AG04450 (cell line): ENCODE data around the gene SPEF1. TPM values are rescaled to one million over a fixed set of nuclear protein-coding genes. Genes with fewer than 3 reads are reported as not detected.

Experiments used
- CTCF ChIA-PET: fragments of 300-600, 350-600 bp; formaldehyde crosslinking; extraction: SDS; loops from one replicate; lab custom pipeline; 2022; ENCODE audit warnings: antibody characterized with exemption, inconsistent platforms; lab: Charles Lee
- POLR2A ChIA-PET: fragments of 350-600 bp; formaldehyde crosslinking; extraction: SDS; loops from one replicate; lab custom pipeline; 2021; ENCODE audit warnings: antibody characterized with exemption, inconsistent platforms; lab: Yijun Ruan, JAX
- DNase-seq: peaks from one replicate; pipeline ENCODE4 v3.0.0-alpha.2; 2011; ENCODE audit warnings: low read depth, low spot score
- H3K27ac ChIP-seq: one replicate; pipeline ENCODE4 v1.5.1; 2012; ENCODE audit warnings: low read depth, low read length, control low read depth
- H3K27me3 ChIP-seq: one replicate; pipeline ENCODE4 v1.6.0; 2012; ENCODE audit warnings: low read length; ENCODE audit not compliant: control insufficient read depth, insufficient read depth
- H3K4me3 ChIP-seq: 2 replicates; pipeline ENCODE4 v1.5.1; 2011; ENCODE audit warnings: mild to moderate bottlenecking, low read depth, low read length, control low read depth
- H3K9me3 ChIP-seq: 2 replicates; pipeline ENCODE4 v1.5.1; 2012; ENCODE audit warnings: low read length; ENCODE audit not compliant: control insufficient read depth, insufficient read depth
- CTCF ChIP-seq: IDR thresholded peaks from 2 replicates; pipeline ENCODE4 v1.5.1; 2011; ENCODE audit warnings: low read depth, low read length, control low read depth, inconsistent platforms
- polyA plus RNA-seq: library from polyadenylated mRNA; depleted of rRNA; stranded (reverse); fragments of >200 nt; gene quantifications from 2 replicates; pipeline ENCODE4 v1.2.3, GENCODE V29; 2011

Gene SPEF1
- polyA plus RNA-seq, 1 experiment = 0.12 TPM

GRCh38 chr20:3751675-3752385, 29.4 kb downstream of the SPEF1 start:
- CTCF ChIA-PET = interaction anchor here (1.0 to 1.5 kb wide), 8 partner anchors 10 to 104 kb away, joined by 3 to 7 read pairs (median 4); no protein-coding TSS in a partner anchor
- peaks cover 4% of the 10 kb centered on the region; the same call in 1 of the 2 replicates for H3K9me3 ChIP-seq
- no peaks in the 10 kb centered on the region for H3K27me3 ChIP-seq
- POLR2A ChIA-PET = interaction anchor here (1.4 kb wide), 1 partner anchor 16 kb away, joined by 3 read pairs; the partner anchor contains the start of gene ADISSP
- H3K4me3 ChIP-seq = no peak overlapping the region
- H3K27ac ChIP-seq = no peak overlapping the region
- TF ChIP-seq CTCF = no peak
- DNase-seq = no peak

- no peak for TF ChIP-seq CTCF
- Histone ChIP-seq H3K4me3 (no peak overlapping the region), H3K27ac (no peak overlapping the region), H3K27me3 (no peaks in the 10 kb centered on the region), H3K9me3 (peaks cover 4% of the 10 kb centered on the region; the same call in 1 of the 2 replicates)
- POLR2A ChIA-PET = no interaction called here
- CTCF ChIA-PET = interaction anchor here (0.9 to 1.6 kb wide), 7 partner anchors 14 to 104 kb away, joined by 3 to 5 read pairs (median 4); no protein-coding TSS in a partner anchor
- no peak for DNase-seq
These were observed 30.0 kb downstream of the SPEF1 start for GRCh38 chr20:3751305-3751674.

GRCh38 chr20:3749689-3750531, 31.3 kb downstream of the SPEF1 start:
- no peak for DNase-seq
- ChIA-PET CTCF (interaction anchor here (0.6 to 1.6 kb wide), 5 partner anchors 11 to 72 kb away, joined by 3 to 5 read pairs (median 4); partner anchors contain the start of gene AP5S1), POLR2A (no interaction called here)
- Histone ChIP-seq H3K9me3 (peaks cover 11% of the 10 kb centered on the region; the same call in 1 of the 2 replicates), H3K27me3 (no peaks in the 10 kb centered on the region), H3K4me3 (no peak overlapping the region), H3K27ac (no peak overlapping the region)
- peak; percentile 22 for TF ChIP-seq CTCF

GRCh38 chr20:3749087-3749688, 32.1 kb downstream of the SPEF1 start:
- no peak overlapping the region for H3K27ac ChIP-seq
- CTCF ChIA-PET = interaction anchor here (0.6 kb wide), 1 partner anchor 12 kb away, joined by 4 read pairs; no protein-coding TSS in a partner anchor
- no peak for DNase-seq
- no peaks in the 10 kb centered on the region for H3K27me3 ChIP-seq
- H3K9me3 ChIP-seq = peaks cover 14% of the 10 kb centered on the region; the same call in 1 of the 2 replicates
- no peak for TF ChIP-seq CTCF
- no peak overlapping the region for H3K4me3 ChIP-seq
- POLR2A ChIA-PET = no interaction called here
